ENCODE data around the gene ZCCHC8.
"Not testable (repeated sequence)": the region's sequence is repeated elsewhere in the genome, so short reads cannot be mapped to it uniquely, and the experiment has no call there.

Gene ZCCHC8

GRCh38 chr12:122473543-122474323 lies 27.0 kb downstream of the ZCCHC8 start:
- TF ChIP-seq ESRRG (CRISPR knock-in tag; IDR thresholded peaks at IDR 0.05) (no peak), ISL1 (CRISPR knock-in tag; IDR thresholded peaks at IDR 0.05) (no peak), ZNF8 (CRISPR knock-in tag; IDR thresholded peaks at IDR 0.05) (no peak), CREB5 (CRISPR knock-in tag; IDR thresholded peaks at IDR 0.05; ENCODE audit: low read depth) (no peak), PATZ1 (CRISPR knock-in tag; IDR thresholded peaks at IDR 0.05; ENCODE audit: borderline replicate concordance) (no peak), TOX (CRISPR knock-in tag; IDR thresholded peaks at IDR 0.05; ENCODE audit: borderline replicate concordance) (no peak), ARNTL (CRISPR knock-in tag; IDR thresholded peaks at IDR 0.05; ENCODE audit: borderline replicate concordance, low read depth) (no peak), ZFP3 (CRISPR knock-in tag; IDR thresholded peaks at IDR 0.05) (no peak), SNAI2 (CRISPR knock-in tag; IDR thresholded peaks at IDR 0.05) (no peak), POU6F1 (CRISPR knock-in tag; IDR thresholded peaks at IDR 0.05; ENCODE audit: borderline replicate concordance, low read depth) (no peak), ZNF565 (CRISPR knock-in tag; conservative IDR thresholded peaks at IDR 0.05; ENCODE audit: low read depth) (no peak), RARB (CRISPR knock-in tag; IDR thresholded peaks at IDR 0.05) (no peak), CSRNP3 (CRISPR knock-in tag; IDR thresholded peaks at IDR 0.05) (no peak), TCF4 (CRISPR knock-in tag; IDR thresholded peaks at IDR 0.05; ENCODE audit: borderline replicate concordance) (no peak), CSDC2 (CRISPR knock-in tag; IDR thresholded peaks at IDR 0.05) (no peak), OSR1 (CRISPR knock-in tag; IDR thresholded peaks at IDR 0.05) (no peak), GLIS3 (CRISPR knock-in tag; IDR thresholded peaks at IDR 0.05) (no peak), TSHZ2 (CRISPR knock-in tag; IDR thresholded peaks at IDR 0.05) (no peak)
- no peak for ATAC-seq

- TF ChIP-seq POU6F1 (CRISPR knock-in tag; IDR thresholded peaks at IDR 0.05; ENCODE audit: borderline replicate concordance, low read depth) (no peak), ZNF8 (CRISPR knock-in tag; IDR thresholded peaks at IDR 0.05) (no peak), CSRNP3 (CRISPR knock-in tag; IDR thresholded peaks at IDR 0.05) (no peak), ZFP30 (CRISPR knock-in tag; IDR thresholded peaks at IDR 0.05) (no peak), ARNTL (CRISPR knock-in tag; IDR thresholded peaks at IDR 0.05; ENCODE audit: borderline replicate concordance, low read depth) (no peak), ISL1 (CRISPR knock-in tag; IDR thresholded peaks at IDR 0.05) (peak; percentile 7; the same call in 1 of the 2 replicates), CSDC2 (CRISPR knock-in tag; IDR thresholded peaks at IDR 0.05) (no peak), PPARA (CRISPR knock-in tag; IDR thresholded peaks at IDR 0.05; ENCODE audit: borderline replicate concordance) (no peak), CREB5 (CRISPR knock-in tag; IDR thresholded peaks at IDR 0.05; ENCODE audit: low read depth) (0 out of 2 replicates have a peak, but pooled peaks have one; percentile 13), ZNF565 (CRISPR knock-in tag; conservative IDR thresholded peaks at IDR 0.05; ENCODE audit: low read depth) (no peak)
- ATAC-seq: peak; percentile 85
Measured at GRCh38 chr12:122471324-122472226, 29.2 kb downstream of the ZCCHC8 start.

GRCh38 chr12:122470576-122470975 lies 30.2 kb downstream of the ZCCHC8 start:
- ATAC-seq: not testable (repeated sequence)
